Lung (tissue), 12 donors: ENCODE measurements around the gene GFM1. TPM values are rescaled to one million over a fixed set of nuclear protein-coding genes. Genes with fewer than 3 reads are reported as not detected.
A peak's percentile ranks its signal among the peaks of the same experiment; 100 is the strongest.

Source experiments
- ATAC-seq: fragments of 200-7000 bp; cut with Tn5 transposase; one replicate; pipeline ENCODE4 v1.9.1; 2020; ENCODE audit warnings: moderate number of reproducible peaks; ENCODE audit not compliant: insufficient read depth, low FRiP score
- DNase-seq, 3 donors: peaks; one replicate each; pipeline ENCODE4 v3.0.0-alpha.2; 2013 to 2017
- H3K27ac ChIP-seq, 2 donors: one replicate each; pipeline ENCODE4 v1.5.1; 2013; ENCODE audit warnings: mild to moderate bottlenecking in 2 of 2, moderate library complexity in 2 of 2, control low read depth in 1 of 2, inconsistent platforms in 1 of 2, low read depth in 1 of 2, low read length in 1 of 2
- H3K27me3 ChIP-seq, 3 donors: one replicate each; pipeline ENCODE4 v1.5.1; 2013; ENCODE audit warnings: low read length in 2 of 3; ENCODE audit not compliant: control insufficient read depth in 3 of 3, insufficient read depth in 3 of 3
- H3K36me3 ChIP-seq, 4 donors: one replicate each; pipeline ENCODE4 v1.5.1; 2013; ENCODE audit warnings: low read length in 4 of 4, mild to moderate bottlenecking in 1 of 4, moderate library complexity in 1 of 4; ENCODE audit not compliant: control insufficient read depth in 4 of 4, insufficient read depth in 4 of 4
- H3K4me1 ChIP-seq, 5 donors: one replicate each; pipeline ENCODE4 v1.5.1; 2013; ENCODE audit warnings: low read length in 5 of 5, mild to moderate bottlenecking in 2 of 5, moderate library complexity in 1 of 5; ENCODE audit not compliant: control insufficient read depth in 5 of 5, insufficient read depth in 5 of 5
- H3K4me3 ChIP-seq: one replicate; pipeline ENCODE4 v1.5.1; 2013; ENCODE audit warnings: mild to moderate bottlenecking, control low read depth, moderate library complexity
- H3K9ac ChIP-seq, 2 donors: one replicate each; pipeline ENCODE4 v1.5.1; 2013; ENCODE audit warnings: low read length in 2 of 2, control low read depth in 1 of 2; ENCODE audit not compliant: insufficient read depth in 1 of 2
- H3K9me3 ChIP-seq, 4 donors: one replicate each; pipeline ENCODE4 v1.5.1; 2013; ENCODE audit warnings: low read length in 3 of 4, mild to moderate bottlenecking in 1 of 4, moderate library complexity in 1 of 4; ENCODE audit not compliant: control insufficient read depth in 4 of 4, insufficient read depth in 3 of 4
- CTCF ChIP-seq: IDR thresholded peaks from 2 replicates; pipeline ENCODE4 v1.5.1; 2012; ENCODE audit warnings: mild to moderate bottlenecking; ENCODE audit errors: control extremely low read depth, extremely low read depth
- WGBS, 2 donors: extraction: QIAGEN DNeasy Blood & Tissue Kit; methylation state at CpG; one replicate each; pipeline ENCODE4 v1.1.7; 2013; 5-methylcytosine and 5-hydroxymethylcytosine counted together
- polyA plus RNA-seq, 2 donors: library from polyadenylated mRNA; stranded (reverse); fragments of 200-250 nt; gene quantifications; one replicate each; pipeline ENCODE4 v1.2.1, GENCODE V29; 2013
- total RNA-seq, 2 donors: library from RNA; depleted of rRNA in 1 of 2; stranded (reverse); fragments of >200 nt in 1 of 2; gene quantifications; one replicate each; pipeline ENCODE4 v1.2.1, GENCODE V29; 2014 to 2021
- donor health status: control.
- donor health status: control.
- donor health status: Bipolar disorder and iron deficiency.
- donor health status: healthy.
- donor health status: DM: yes; HTN: yes; CAD: no.

Gene GFM1
- total and polyA plus RNA-seq, 4 donors: 16.2 to 66.1 (median 31.4) TPM

- DNase-seq (peak; percentile 69 to 89 (median 86)), ATAC-seq (peak; percentile 81)
- H3K27ac ChIP-seq: peak overlapping the region; percentile 16 to 31
- peaks cover 0 to 17% (median 0%) of the 10 kb centered on the region in 5 donors for H3K4me1 ChIP-seq
- no peaks in the 10 kb centered on the region for H3K27me3 ChIP-seq
- H3K4me3 ChIP-seq: no peak overlapping the region
- peaks cover 17 to 40% (median 22%) of the 10 kb centered on the region in 4 donors for H3K36me3 ChIP-seq
- 34 to 38% methylated on average over 7 of the region's 7 CpGs for WGBS, 2 donors
- no peak overlapping the region for H3K9ac ChIP-seq
- no peaks in the 10 kb centered on the region for H3K9me3 ChIP-seq
- TF ChIP-seq CTCF: peak; percentile 45
These were observed 15.3 kb downstream of the GFM1 start for GRCh38 chr3:158659454-158660237.

GRCh38 chr3:158660711-158661110 is 16.4 kb downstream of the GFM1 start:
- H3K27ac ChIP-seq: no peak overlapping the region
- no peak for TF ChIP-seq CTCF

GRCh38 chr3:158663246-158663645 is 18.9 kb downstream of the GFM1 start:
- Histone ChIP-seq H3K4me3 (no peak overlapping the region), H3K27me3 (no peaks in the 10 kb centered on the region), H3K9me3 (no peaks in the 10 kb centered on the region), H3K27ac (no peak overlapping the region), H3K9ac (no peak overlapping the region), H3K36me3 (peaks cover 20 to 48% (median 28%) of the 10 kb centered on the region in 4 donors), H3K4me1 (peaks cover 0 to 27% (median 0%) of the 10 kb centered on the region in 5 donors)
- DNase-seq: peak in 1 of 3 donors; percentile 47
- TF ChIP-seq CTCF: no peak
- no peak for ATAC-seq
- WGBS, 2 donors: 88 to 91% methylated on average over 1 of the region's 1 CpG

More at GRCh38 chr3:158660711-158661110, 16.4 kb downstream of the GFM1 start:
- Histone ChIP-seq H3K4me1 (peaks cover 0 to 17% (median 0%) of the 10 kb centered on the region in 5 donors), H3K9me3 (no peaks in the 10 kb centered on the region), H3K9ac (no peak overlapping the region), H3K36me3 (peaks cover 17 to 43% (median 24%) of the 10 kb centered on the region in 4 donors), H3K4me3 (no peak overlapping the region), H3K27me3 (no peaks in the 10 kb centered on the region)
- ATAC-seq (no peak), DNase-seq (no peak)
- WGBS, 2 donors: 82 to 91% methylated on average over 4 of the region's 4 CpGs
